T-helper 17 cell (primary cell): ENCODE data around the gene RGS2. TPM values are rescaled to one million over a fixed set of nuclear protein-coding genes. Genes with fewer than 3 reads are reported as not detected.

Experiments
- ATAC-seq: fragments of 150-1000 bp; cut with Tn5 transposase; 2 replicates; pipeline ENCODE4 v1.10.0; 2021; ENCODE audit warnings: mild to moderate bottlenecking, moderate library complexity
- DNase-seq, 3 donors: peaks; one replicate each; pipeline versions ENCODE4 v3.0.0 to v3.0.0-alpha.2; 2020 to 2021
- H3K9me3 ChIP-seq: one replicate; pipeline ENCODE4 v1.7.0; 2013; ENCODE audit warnings: low read length, mild to moderate bottlenecking; ENCODE audit not compliant: control insufficient read depth, poor library complexity, severe bottlenecking
- H3K27ac Mint-ChIP-seq: one replicate; pipeline ENCODE4 v1.8.0; 2022; ENCODE audit warnings: mild to moderate bottlenecking, moderate library complexity, mixed read lengths
- H3K27me3 Mint-ChIP-seq: one replicate; pipeline ENCODE4 v1.8.0; 2022; ENCODE audit warnings: mixed read lengths
- H3K36me3 Mint-ChIP-seq: one replicate; pipeline ENCODE4 v1.8.0; 2022; ENCODE audit warnings: low read depth, mixed read lengths
- H3K4me1 Mint-ChIP-seq: one replicate; pipeline ENCODE4 v1.8.0; 2022; ENCODE audit warnings: mild to moderate bottlenecking, mixed read lengths
- H3K4me3 Mint-ChIP-seq: one replicate; pipeline ENCODE4 v1.8.0; 2022; ENCODE audit warnings: mild to moderate bottlenecking, moderate library complexity, mixed read lengths
- total RNA-seq, 4 donors: library from RNA in 2 of 4; stranded (reverse) in 2 of 4; gene quantifications; one replicate each; pipeline ENCODE4 v1.2.3 and lab custom pipeline; 2022 to 2026

Gene RGS2
- total RNA-seq, 2 donors from 2014 or later, result 106 to 122 TPM

GRCh38 chr1:192783791-192784190, 25.0 kb upstream of the RGS2 start:
- H3K27me3 Mint-ChIP-seq, result peaks cover 18% of the 10 kb centered on the region
- no peak for ATAC-seq
- peaks cover 3% of the 10 kb centered on the region for H3K36me3 Mint-ChIP-seq
- H3K4me3 Mint-ChIP-seq, result no peak overlapping the region
- H3K4me1 Mint-ChIP-seq, result peaks cover 4% of the 10 kb centered on the region
- no peak for DNase-seq
- no peak overlapping the region for H3K27ac Mint-ChIP-seq
- H3K9me3 ChIP-seq, result no peaks in the 10 kb centered on the region

DNA sequence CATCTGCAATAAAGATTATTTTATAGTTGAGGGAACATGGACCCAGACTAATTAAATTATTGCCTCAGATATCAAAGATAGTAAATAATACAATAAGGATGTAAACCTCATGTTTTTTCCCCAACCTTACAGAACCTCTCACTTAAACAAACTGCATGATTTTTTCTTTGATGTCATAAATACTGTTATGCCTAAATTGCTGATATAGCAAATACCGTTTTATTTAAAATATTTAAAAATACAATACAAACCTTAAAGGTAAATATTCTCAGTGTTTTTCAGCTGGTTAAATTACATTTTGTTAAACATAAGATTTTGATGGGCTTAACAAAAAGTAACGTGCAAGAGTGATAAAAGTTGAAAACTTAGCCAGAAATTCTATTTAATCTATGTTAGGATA, 24.4 kb upstream of the RGS2 start:
- peaks cover 4% of the 10 kb centered on the region for H3K4me1 Mint-ChIP-seq
- H3K9me3 ChIP-seq, result no peaks in the 10 kb centered on the region
- H3K27ac Mint-ChIP-seq, result no peak overlapping the region
- DNase-seq (no peak), ATAC-seq (no peak)
- peaks cover 18% of the 10 kb centered on the region for H3K27me3 Mint-ChIP-seq
- no peak overlapping the region for H3K4me3 Mint-ChIP-seq
- H3K36me3 Mint-ChIP-seq, result peaks cover 3% of the 10 kb centered on the region

DNA sequence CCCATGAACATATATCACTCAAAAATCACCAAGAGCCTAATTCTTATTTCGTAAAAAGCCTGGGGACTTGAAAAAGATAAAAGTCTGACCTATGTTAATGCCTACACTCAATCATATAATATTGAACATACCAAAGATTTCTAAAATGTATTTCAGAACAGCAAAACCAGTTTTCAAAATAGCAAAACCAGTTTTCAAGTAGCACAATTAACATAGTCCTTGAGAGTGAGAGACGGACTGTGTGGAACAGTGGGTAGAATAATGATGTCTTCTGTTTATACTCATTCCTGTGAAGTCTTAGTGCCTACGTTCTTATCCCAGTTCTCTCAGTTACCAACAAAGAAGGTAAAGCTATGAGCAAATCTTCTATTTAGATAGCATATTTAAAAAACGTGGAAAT, 22.3 kb upstream of the RGS2 start:
- H3K36me3 Mint-ChIP-seq, result peaks cover 1% of the 10 kb centered on the region
- ATAC-seq (no peak), DNase-seq (no peak)
- peaks cover 17% of the 10 kb centered on the region for H3K27me3 Mint-ChIP-seq
- no peaks in the 10 kb centered on the region for H3K9me3 ChIP-seq
- H3K4me3 Mint-ChIP-seq, result no peak overlapping the region
- H3K27ac Mint-ChIP-seq, result no peak overlapping the region
- peaks cover 2% of the 10 kb centered on the region for H3K4me1 Mint-ChIP-seq

GRCh38 chr1:192787914-192788585, 20.8 kb upstream of the RGS2 start:
- H3K4me3 Mint-ChIP-seq, result no peak overlapping the region
- H3K36me3 Mint-ChIP-seq, result no peaks in the 10 kb centered on the region
- no peak overlapping the region for H3K27ac Mint-ChIP-seq
- H3K9me3 ChIP-seq, result no peaks in the 10 kb centered on the region
- no peaks in the 10 kb centered on the region for H3K4me1 Mint-ChIP-seq
- no peak for DNase-seq
- ATAC-seq, result peak; percentile 23
- H3K27me3 Mint-ChIP-seq, result peaks cover 9% of the 10 kb centered on the region

- no peak overlapping the region for H3K27ac Mint-ChIP-seq
Observed at GRCh38 chr1:192789871-192790270, 19.0 kb upstream of the RGS2 start.

DNA sequence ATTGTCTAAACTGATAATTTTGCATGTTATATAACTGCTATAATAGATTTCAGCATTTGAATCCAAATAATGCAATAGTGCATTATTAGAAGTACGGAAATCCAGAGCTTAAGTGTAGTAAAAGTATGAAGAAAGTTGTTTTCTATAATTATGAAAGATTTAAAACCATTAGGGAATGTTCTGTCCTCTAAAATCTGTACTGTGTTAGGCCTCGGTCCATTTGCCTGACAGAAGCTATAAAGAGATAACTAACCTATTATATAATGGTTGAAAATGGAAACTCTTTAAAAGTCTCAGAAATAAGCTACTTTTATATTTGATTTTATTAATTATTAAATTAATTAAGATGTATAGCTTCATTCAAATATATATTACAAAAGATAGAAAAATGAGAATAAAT, 16.2 kb upstream of the RGS2 start:
- peaks cover 2% of the 10 kb centered on the region for H3K36me3 Mint-ChIP-seq
- no peaks in the 10 kb centered on the region for H3K4me1 Mint-ChIP-seq
- no peaks in the 10 kb centered on the region for H3K9me3 ChIP-seq
- peaks cover 4% of the 10 kb centered on the region for H3K27me3 Mint-ChIP-seq
- ATAC-seq (no peak), DNase-seq (no peak)
- H3K27ac Mint-ChIP-seq, result no peak overlapping the region
- H3K4me3 Mint-ChIP-seq, result no peak overlapping the region

More at GRCh38 chr1:192789871-192790270, 19.0 kb upstream of the RGS2 start:
- H3K27me3 Mint-ChIP-seq, result peaks cover 4% of the 10 kb centered on the region
- H3K36me3 Mint-ChIP-seq, result no peaks in the 10 kb centered on the region
- no peaks in the 10 kb centered on the region for H3K9me3 ChIP-seq
- H3K4me3 Mint-ChIP-seq, result no peak overlapping the region
- ATAC-seq (no peak), DNase-seq (no peak)
- no peaks in the 10 kb centered on the region for H3K4me1 Mint-ChIP-seq

- no peaks in the 10 kb centered on the region for H3K27me3 Mint-ChIP-seq
- H3K36me3 Mint-ChIP-seq, result peaks cover 2% of the 10 kb centered on the region
- no peaks in the 10 kb centered on the region for H3K9me3 ChIP-seq
- DNase-seq (no peak), ATAC-seq (no peak)
- no peak overlapping the region for H3K27ac Mint-ChIP-seq
- no peaks in the 10 kb centered on the region for H3K4me1 Mint-ChIP-seq
- no peak overlapping the region for H3K4me3 Mint-ChIP-seq
Observed at GRCh38 chr1:192793983-192794767, 14.7 kb upstream of the RGS2 start.

DNA sequence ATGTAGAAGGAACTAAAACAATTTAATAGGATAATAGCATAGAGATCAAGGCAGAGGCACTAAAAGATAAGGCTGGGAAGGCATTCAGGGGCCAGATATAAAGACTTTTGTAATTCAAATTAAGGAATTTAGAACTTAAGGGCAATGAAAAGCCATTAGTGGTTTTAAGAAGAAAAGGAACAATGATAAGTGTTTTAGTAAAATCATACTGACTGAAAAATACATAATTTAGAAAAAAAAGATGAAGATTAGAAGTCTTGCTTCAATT, 14.1 kb upstream of the RGS2 start:
- H3K9me3 ChIP-seq, result no peaks in the 10 kb centered on the region
- ATAC-seq, result no peak
- no peaks in the 10 kb centered on the region for H3K4me1 Mint-ChIP-seq
- H3K4me3 Mint-ChIP-seq, result no peak overlapping the region
- peaks cover 2% of the 10 kb centered on the region for H3K36me3 Mint-ChIP-seq
- no peaks in the 10 kb centered on the region for H3K27me3 Mint-ChIP-seq
- H3K27ac Mint-ChIP-seq, result no peak overlapping the region
- no peak for DNase-seq

DNA sequence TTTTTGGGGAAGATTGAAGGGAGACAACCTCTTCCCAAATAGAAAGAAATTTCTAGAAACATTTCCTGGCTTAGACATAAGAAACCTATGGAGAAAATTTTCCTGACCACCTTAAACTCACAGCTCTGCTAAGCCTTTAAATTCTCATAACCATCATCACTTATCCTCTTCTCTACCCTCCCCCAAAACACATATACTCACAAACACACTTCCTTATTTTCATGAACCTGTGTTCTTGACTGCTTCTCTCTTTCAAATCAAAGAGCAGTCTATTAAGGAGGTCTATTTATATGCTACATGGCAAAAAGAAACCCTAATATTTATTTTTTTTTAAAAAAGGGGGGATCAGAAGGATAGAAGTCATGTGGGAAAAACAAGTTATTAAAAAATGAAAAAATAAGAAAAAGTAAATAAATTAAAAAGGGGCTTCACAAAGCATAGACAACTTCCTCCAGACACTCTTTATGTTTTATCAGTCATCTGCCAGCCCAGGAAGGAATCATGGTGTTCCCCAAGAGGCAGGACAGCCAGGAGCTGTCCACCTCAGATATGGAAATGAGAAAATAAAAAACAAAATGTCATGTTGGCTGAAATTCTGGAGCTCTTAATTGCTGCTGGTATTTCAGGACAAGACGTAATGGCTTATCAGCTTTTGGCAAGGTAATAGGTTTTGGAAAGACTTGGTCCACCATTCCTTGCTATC, 12.8 kb upstream of the RGS2 start:
- no peaks in the 10 kb centered on the region for H3K4me1 Mint-ChIP-seq
- no peak overlapping the region for H3K4me3 Mint-ChIP-seq
- ATAC-seq, result no peak
- H3K27me3 Mint-ChIP-seq, result no peaks in the 10 kb centered on the region
- no peak overlapping the region for H3K27ac Mint-ChIP-seq
- H3K9me3 ChIP-seq, result no peaks in the 10 kb centered on the region
- H3K36me3 Mint-ChIP-seq, result peaks cover 2% of the 10 kb centered on the region
- no peak for DNase-seq

GRCh38 chr1:192797143-192797542, 11.7 kb upstream of the RGS2 start:
- Mint-ChIP-seq H3K4me1 (no peaks in the 10 kb centered on the region), H3K36me3 (peaks cover 2% of the 10 kb centered on the region), H3K27ac (no peak overlapping the region), H3K4me3 (no peak overlapping the region), H3K27me3 (no peaks in the 10 kb centered on the region)
- no peak for ATAC-seq
- no peak for DNase-seq
- no peaks in the 10 kb centered on the region for H3K9me3 ChIP-seq

- no peaks in the 10 kb centered on the region for H3K27me3 Mint-ChIP-seq
- H3K36me3 Mint-ChIP-seq, result peaks cover 2% of the 10 kb centered on the region
- no peaks in the 10 kb centered on the region for H3K9me3 ChIP-seq
- H3K4me1 Mint-ChIP-seq, result no peaks in the 10 kb centered on the region
- H3K4me3 Mint-ChIP-seq, result no peak overlapping the region
- DNase-seq (no peak), ATAC-seq (no peak)
- no peak overlapping the region for H3K27ac Mint-ChIP-seq
Observed at GRCh38 chr1:192797891-192798290, 10.9 kb upstream of the RGS2 start.

GRCh38 chr1:192801451-192801850, 7.4 kb upstream of the RGS2 start:
- Mint-ChIP-seq H3K36me3 (no peaks in the 10 kb centered on the region), H3K4me1 (no peaks in the 10 kb centered on the region), H3K4me3 (no peak overlapping the region), H3K27me3 (no peaks in the 10 kb centered on the region), H3K27ac (no peak overlapping the region)
- no peak for DNase-seq
- no peaks in the 10 kb centered on the region for H3K9me3 ChIP-seq
- no peak for ATAC-seq

- Mint-ChIP-seq H3K27me3 (no peaks in the 10 kb centered on the region), H3K36me3 (no peaks in the 10 kb centered on the region), H3K4me1 (peaks cover 8% of the 10 kb centered on the region), H3K4me3 (no peak overlapping the region), H3K27ac (no peak overlapping the region)
- no peaks in the 10 kb centered on the region for H3K9me3 ChIP-seq
- DNase-seq (no peak), ATAC-seq (no peak)
Observed at GRCh38 chr1:192802406-192802805, 6.4 kb upstream of the RGS2 start.
